Endothelial cell of umbilical vein (primary cell): Measurements from ENCODE around the gene NANOGP8. TPM values are rescaled to one million over a fixed set of nuclear protein-coding genes. Genes with fewer than 3 reads are reported as not detected.

Source experiments
- BruUV-seq: library from RNA; stranded (reverse); fragments of 400-500 nt; replicated peaks from 2 replicates; lab custom pipeline; 2021; lab: Mats Ljungman, UMichigan
- CTCF ChIA-PET: fragments of 300-600, 350-600 bp; sonication (Branson Sonifier 250); formaldehyde crosslinking; loops from one replicate; lab custom pipeline; 2021; ENCODE audit warnings: antibody characterized with exemption, inconsistent platforms; lab: Charles Lee
- POLR2A ChIA-PET: fragments of 300-600, 350-600 bp; sonication (Branson Sonifier 250); formaldehyde crosslinking; loops from one replicate; lab custom pipeline; 2021; ENCODE audit warnings: antibody characterized with exemption, inconsistent platforms; lab: Charles Lee
- DNase-seq: peaks from one replicate; pipeline ENCODE4 v3.0.0-alpha.2; 2011; ENCODE audit warnings: low read depth, low spot score
- FAIRE-seq: peaks from 2 replicates; lab custom pipeline; 2011; peaks lifted over from hg19 to GRCh38; lab: Jason Lieb, UNC
- H2AFZ ChIP-seq: 2 replicates; pipeline ENCODE4 v1.6.0; 2012; ENCODE audit warnings: low read depth, low read length, control low read depth, inconsistent platforms
- H3K27ac ChIP-seq: 2 replicates; pipeline ENCODE4 v1.5.1; 2011; ENCODE audit warnings: low read depth, mild to moderate bottlenecking, control low read depth, low read length, moderate library complexity; ENCODE audit not compliant: insufficient read depth
- H3K27me3 ChIP-seq, 2 experiments: 2 replicates each; pipeline versions ENCODE4 v1.6.0 to v1.6.1; 2011; ENCODE audit warnings: low read length in 2 of 2, mixed read lengths in 1 of 2; ENCODE audit not compliant: control insufficient read depth in 2 of 2, insufficient read depth in 2 of 2
- H3K36me3 ChIP-seq, 2 experiments: 2 replicates in 1 of 2; 3 replicates in 1 of 2; pipeline ENCODE4 v1.5.1; 2011; ENCODE audit warnings: low read length in 2 of 2, mild to moderate bottlenecking in 1 of 2, moderate library complexity in 1 of 2; ENCODE audit not compliant: control insufficient read depth in 2 of 2, insufficient read depth in 2 of 2; ENCODE audit errors: extremely low read depth in 1 of 2
- H3K4me1 ChIP-seq: 3 replicates; pipeline ENCODE4 v1.5.1; 2011; ENCODE audit warnings: mild to moderate bottlenecking, low read length; ENCODE audit not compliant: control insufficient read depth, insufficient read depth; ENCODE audit errors: extremely low read depth
- H3K4me2 ChIP-seq: 2 replicates; pipeline ENCODE4 v1.6.1; 2011; ENCODE audit warnings: low read length, control low read depth, mixed read lengths; ENCODE audit not compliant: insufficient read depth
- H3K4me3 ChIP-seq, 3 experiments: fragments of 200-600 bp in 1 of 3; sonication (generic), shearing (Covaris generic) in 1 of 3; replicated peaks in 1 of 3; 2 replicates each; pipeline ENCODE4 v1.5.1; 2011 to 2016; ENCODE audit warnings: control low read depth in 3 of 3, low read length in 3 of 3, mild to moderate bottlenecking in 2 of 3, inconsistent platforms in 1 of 3, low read depth in 1 of 3, moderate library complexity in 1 of 3; ENCODE audit not compliant: insufficient read depth in 1 of 3
- H3K79me2 ChIP-seq: 2 replicates; pipeline ENCODE4 v1.6.0; 2012; ENCODE audit warnings: low read length, inconsistent platforms; ENCODE audit not compliant: control insufficient read depth, insufficient read depth
- H3K9ac ChIP-seq: replicated peaks from 2 replicates; pipeline ENCODE3; 2011; ENCODE audit warnings: low read length, control low read depth; ENCODE audit not compliant: insufficient read depth; ENCODE audit errors: extremely low read depth
- H3K9me1 ChIP-seq: replicated peaks from 3 replicates; pipeline ENCODE4 v1.6.0; 2011; ENCODE audit warnings: mild to moderate bottlenecking, low read length; ENCODE audit not compliant: control insufficient read depth, insufficient read depth; ENCODE audit errors: extremely low read depth
- H3K9me3 ChIP-seq: replicated peaks from 2 replicates; pipeline ENCODE4 v1.5.1; 2012; ENCODE audit warnings: low read length, inconsistent platforms; ENCODE audit not compliant: control insufficient read depth, insufficient read depth
- H4K20me1 ChIP-seq: replicated peaks from 2 replicates; pipeline ENCODE3; 2011; ENCODE audit warnings: mild to moderate bottlenecking, low read length; ENCODE audit not compliant: control insufficient read depth, insufficient read depth; ENCODE audit errors: extremely low read depth
- EZH2 ChIP-seq: IDR thresholded peaks from 2 replicates; pipeline ENCODE4 v1.6.1; 2012; ENCODE audit warnings: borderline replicate concordance, low read depth, mild to moderate bottlenecking, moderate library complexity, low read length, inconsistent platforms; ENCODE audit not compliant: severe bottlenecking
- FOS ChIP-seq: IDR thresholded peaks from 2 replicates; pipeline ENCODE4 v1.6.1; 2011; ENCODE audit warnings: mild to moderate bottlenecking, low read length, moderate library complexity, borderline replicate concordance; ENCODE audit not compliant: insufficient read depth
- MYC ChIP-seq: IDR thresholded peaks from one replicate; pipeline ENCODE4 v1.6.1; 2011; ENCODE audit warnings: mild to moderate bottlenecking, low read depth, low read length
- POLR2AphosphoS5 ChIP-seq: IDR thresholded peaks from 2 replicates; pipeline ENCODE4 v1.6.1; 2012; ENCODE audit warnings: low read depth, mild to moderate bottlenecking, control low read depth, low read length, moderate library complexity; ENCODE audit not compliant: insufficient read depth
- dilution Hi-C: fragments of 300-500 bp; cut with MboI; formaldehyde crosslinking; loops from one replicate; pipeline ENCODE4 v1.15.0; 2019; ENCODE audit warnings: low sequenced_read_pairs; ENCODE audit not compliant: extremely low pct_ligation_motif_present
- intact Hi-C: fragments of 100-400 bp; cut with micrococcal nuclease; formaldehyde crosslinking; loops from one replicate; pipeline ENCODE4 v1.10.0; 2022
- polyA plus RNA-seq, 4 experiments: library from polyadenylated mRNA; depleted of rRNA in 3 of 4; stranded (reverse) in 3 of 4; unstranded in 1 of 4; fragments of >200 nt; gene quantifications; 2 replicates each; pipeline versions ENCODE4 v1.2.1 to v1.2.3, GENCODE V29; 2011 to 2012; ENCODE audit warnings: missing spikeins in 1 of 4
- total RNA-seq: library from RNA; stranded (reverse); gene quantifications from 2 replicates; pipeline ENCODE4 v1.2.3, GENCODE V29; 2021

The NANOGP8 gene
- total and polyA plus RNA-seq, 2 donors (not counting 3 experiments of a cell fraction or from before 2014, with no cell fraction given): not detected

- no peaks in the 10 kb centered on the region for H4K20me1 ChIP-seq
- no peak for TF ChIP-seq EZH2
- TF ChIP-seq POLR2AphosphoS5: no peak
- FAIRE-seq (no peak), DNase-seq (no peak)
- H3K9me3 ChIP-seq: no peaks in the 10 kb centered on the region
- ChIA-PET POLR2A (no interaction called here), CTCF (no interaction called here)
- H3K9me1 ChIP-seq: no peaks in the 10 kb centered on the region
- no peak overlapping the region for H3K27ac ChIP-seq
- H3K27me3 ChIP-seq: no peaks in the 10 kb centered on the region
- no peaks in the 10 kb centered on the region for H3K36me3 ChIP-seq
- no peak overlapping the region for H2AFZ ChIP-seq
- no peaks in the 10 kb centered on the region for H3K79me2 ChIP-seq
- no peak overlapping the region for H3K9ac ChIP-seq
- dilution Hi-C loops: no loop called here
- H3K4me3 ChIP-seq: no peak overlapping the region
- H3K4me2 ChIP-seq: no peak overlapping the region
- intact Hi-C loops: no loop called here
- H3K4me1 ChIP-seq: no peaks in the 10 kb centered on the region
- BruUV-seq: no TSS peak
These were observed 36.7 kb upstream of the NANOGP8 start for GRCh38 chr15:35121611-35122359.

DNA sequence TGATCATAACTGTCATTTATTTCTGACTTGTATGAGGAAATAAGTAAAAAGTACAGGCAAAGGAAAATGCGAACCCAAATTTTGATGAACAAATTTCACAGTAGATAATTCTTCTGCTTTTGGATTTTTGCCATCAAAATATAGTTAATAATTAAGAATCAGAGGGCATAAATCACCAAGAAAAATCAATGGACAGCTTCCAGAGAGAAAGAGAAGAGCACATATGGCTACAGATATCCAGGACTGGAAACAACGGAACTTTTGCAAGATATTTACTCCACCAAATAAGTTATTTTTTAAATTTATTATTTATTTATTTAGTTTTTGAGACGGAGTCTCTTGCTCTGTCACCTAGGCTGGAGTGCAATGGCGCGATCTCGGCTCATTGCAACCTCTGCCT is 35.1 kb upstream of the NANOGP8 start:
- intact Hi-C loops (no loop called here), dilution Hi-C loops (no loop called here)
- no peaks in the 10 kb centered on the region for H3K27me3 ChIP-seq
- POLR2A ChIA-PET: no interaction called here
- no peak overlapping the region for H3K9ac ChIP-seq
- FAIRE-seq (no peak), DNase-seq (no peak)
- H2AFZ ChIP-seq: no peak overlapping the region
- no peaks in the 10 kb centered on the region for H3K36me3 ChIP-seq
- no peak overlapping the region for H3K27ac ChIP-seq
- CTCF ChIA-PET: no interaction called here
- H4K20me1 ChIP-seq: no peaks in the 10 kb centered on the region
- no peaks in the 10 kb centered on the region for H3K9me1 ChIP-seq
- H3K4me3 ChIP-seq: no peak overlapping the region
- BruUV-seq: no TSS peak
- H3K4me1 ChIP-seq: no peaks in the 10 kb centered on the region
- H3K79me2 ChIP-seq: no peaks in the 10 kb centered on the region
- no peaks in the 10 kb centered on the region for H3K9me3 ChIP-seq
- H3K4me2 ChIP-seq: no peak overlapping the region
- TF ChIP-seq FOS: no peak
- TF ChIP-seq MYC: no peak
